HepG2 (cell line): ENCODE data around the gene GOSR1. TPM values are rescaled to one million over a fixed set of nuclear protein-coding genes. Genes with fewer than 3 reads are reported as not detected.
A peak's percentile ranks its signal among the peaks of the same experiment; 100 is the strongest.

ENCODE experiments used
- ATAC-seq: fragments of 200-7000 bp; cut with Tn5 transposase; 3 replicates; pipeline ENCODE4 v1.9.1; 2020; ENCODE audit warnings: mild to moderate bottlenecking, moderate library complexity
- BruUV-seq: library from RNA; stranded (reverse); fragments of 400-500 nt; replicated peaks from 2 replicates; lab custom pipeline; 2021; lab: Mats Ljungman, UMichigan
- CTCF ChIA-PET: fragments of 300-600 bp; formaldehyde crosslinking; extraction: SDS; loops from one replicate; lab custom pipeline; 2021; ENCODE audit warnings: low total read pairs, inconsistent platforms, low intra/inter-chr PET ratio; lab: Yijun Ruan, JAX
- POLR2A ChIA-PET: fragments of 350-600 bp; sonication (Branson Sonifier 250); formaldehyde crosslinking; loops from one replicate; lab custom pipeline; 2020; ENCODE audit warnings: antibody characterized with exemption, inconsistent platforms; lab: Yijun Ruan, JAX
- DNase-seq: peaks from one replicate; pipeline ENCODE4 v3.0.0-alpha.2; 2015; ENCODE audit warnings: low spot score
- FAIRE-seq: peaks from 3 replicates; lab custom pipeline; 2011; peaks lifted over from hg19 to GRCh38; lab: Jason Lieb, UNC
- H2AFZ ChIP-seq: one replicate; pipeline ENCODE4 v1.6.1; 2011; ENCODE audit warnings: low read length, inconsistent platforms
- H3K27ac ChIP-seq: fragments of 300-600 bp; 3 replicates; pipeline ENCODE4 v1.8.0; 2011; ENCODE audit warnings: mixed run types, mild to moderate bottlenecking, mixed read lengths, low read length, inconsistent platforms; ENCODE audit not compliant: insufficient read depth; ENCODE audit errors: extremely low read length
- H3K27me3 ChIP-seq, 2 experiments: fragments of 200-600 bp in 1 of 2; 2 replicates in 1 of 2; 3 replicates in 1 of 2; pipeline versions ENCODE4 v1.6.0 to v1.8.0; 2011; ENCODE audit warnings: low read length in 2 of 2, mild to moderate bottlenecking in 2 of 2, moderate library complexity in 2 of 2, inconsistent platforms in 1 of 2; ENCODE audit not compliant: insufficient read depth in 2 of 2, control insufficient read depth in 1 of 2
- H3K36me3 ChIP-seq, 2 experiments: fragments of 200-600 bp in 1 of 2; replicated peaks in 1 of 2; 2 replicates in 1 of 2; 3 replicates in 1 of 2; pipeline versions ENCODE4 v1.5.1 to v1.8.0; 2011; ENCODE audit warnings: low read length in 2 of 2, inconsistent platforms in 1 of 2; ENCODE audit not compliant: insufficient read depth in 2 of 2, control insufficient read depth in 1 of 2
- H3K4me1 ChIP-seq: 2 replicates; pipeline ENCODE4 v1.5.1; 2012; ENCODE audit warnings: low read length, inconsistent platforms; ENCODE audit not compliant: insufficient read depth
- H3K4me2 ChIP-seq: 2 replicates; pipeline ENCODE4 v1.6.0; 2011; ENCODE audit warnings: low read depth, low read length, inconsistent platforms
- H3K4me3 ChIP-seq, 3 experiments: fragments of 200-600 bp in 1 of 3; sonication (generic), shearing (Covaris generic) in 1 of 3; replicated peaks in 1 of 3; 2 replicates each; pipeline ENCODE4 v1.5.1; 2011 to 2016; ENCODE audit warnings: low read length in 3 of 3, inconsistent platforms in 2 of 3, low read depth in 2 of 3, mild to moderate bottlenecking in 2 of 3, control low read depth in 1 of 3, mixed read lengths in 1 of 3; ENCODE audit not compliant: insufficient read depth in 1 of 3
- H3K79me2 ChIP-seq: one replicate; pipeline ENCODE4 v1.6.1; 2011; ENCODE audit warnings: low read length, inconsistent platforms; ENCODE audit not compliant: insufficient read depth
- H3K9ac ChIP-seq: 2 replicates; pipeline ENCODE4 v1.6.0; 2011; ENCODE audit warnings: mild to moderate bottlenecking, low read depth, low read length, inconsistent platforms; ENCODE audit not compliant: insufficient read depth
- H3K9me3 ChIP-seq: 2 replicates; pipeline ENCODE4 v1.5.1; 2012; ENCODE audit warnings: mild to moderate bottlenecking, low read length
- H4K20me1 ChIP-seq: 2 replicates; pipeline ENCODE4 v1.6.0; 2011; ENCODE audit warnings: inconsistent platforms, mild to moderate bottlenecking, low read length, moderate library complexity; ENCODE audit not compliant: insufficient read depth
- AGO2 ChIP-seq: fragments of 200-400 bp; formaldehyde crosslinking; optimal IDR thresholded peaks from 2 replicates; pipeline ENCODE3; 2017; ENCODE audit warnings: mild to moderate bottlenecking, low read depth, low read length, moderate library complexity
- GABPB1 ChIP-seq: IDR thresholded peaks from 2 replicates; pipeline ENCODE4 v1.6.1; 2016; ENCODE audit warnings: mild to moderate bottlenecking, missing genetic modification reagents, moderate library complexity, missing compliant biosample characterization
- HNF1A ChIP-seq, 2 experiments: sonication (generic) in 1 of 2; formaldehyde crosslinking in 1 of 2; IDR thresholded peaks; 2 replicates each; pipeline versions ENCODE4 v1.4.0 to v1.6.1; 2016 to 2020; ENCODE audit warnings: borderline replicate concordance in 1 of 2, low read depth in 1 of 2, mild to moderate bottlenecking in 1 of 2, missing genetic modification reagents in 1 of 2
- LCORL ChIP-seq, 2 experiments: fragments of 450-650 bp in 1 of 2; sonication (generic) in 1 of 2; formaldehyde crosslinking in 1 of 2; IDR thresholded peaks; 2 replicates each; pipeline versions ENCODE4 v1.5.0 to v1.6.1; 2017 to 2020; ENCODE audit warnings: antibody characterized with exemption in 1 of 2, missing genetic modification reagents in 1 of 2
- NCOR1 ChIP-seq: fragments of 200-600 bp; sonication (generic); IDR thresholded peaks from 2 replicates; pipeline ENCODE4 v1.7.0; 2017; ENCODE audit warnings: antibody characterized with exemption, low read length, borderline replicate concordance
- PPARG ChIP-seq: conservative IDR thresholded peaks from 2 replicates; pipeline ENCODE4 v1.6.1; 2016; ENCODE audit warnings: missing biosample characterization, missing genetic modification reagents
- RFXANK ChIP-seq: IDR thresholded peaks from 2 replicates; pipeline ENCODE4 v1.6.1; 2016
- SNRNP70 ChIP-seq: fragments of 200-400 bp; formaldehyde crosslinking; IDR thresholded peaks from 2 replicates; pipeline ENCODE4 v1.6.1; 2017; ENCODE audit warnings: mild to moderate bottlenecking, low read depth, low read length, moderate library complexity
- SOX5 ChIP-seq: IDR thresholded peaks from 2 replicates; pipeline ENCODE4 v1.6.1; 2016; ENCODE audit warnings: borderline replicate concordance
- TAF15 ChIP-seq: fragments of 200-400 bp; formaldehyde crosslinking; IDR thresholded peaks from one replicate; pipeline ENCODE4 v1.6.1; 2018; ENCODE audit warnings: mild to moderate bottlenecking, low read depth, low read length; ENCODE audit not compliant: poor library complexity, severe bottlenecking
- U2AF1 ChIP-seq: fragments of 200-400 bp; formaldehyde crosslinking; optimal IDR thresholded peaks from 2 replicates; pipeline ENCODE3; 2017; ENCODE audit warnings: mild to moderate bottlenecking, low read depth, low read length
- ZBTB42 ChIP-seq: sonication (generic); formaldehyde crosslinking; IDR thresholded peaks from 2 replicates; pipeline ENCODE4 v1.5.0; 2020; ENCODE audit warnings: mild to moderate bottlenecking, missing genetic modification reagents
- ZFP62 ChIP-seq: sonication (generic); formaldehyde crosslinking; IDR thresholded peaks from 2 replicates; pipeline ENCODE4 v1.4.0; 2020; ENCODE audit warnings: missing genetic modification reagents
- ZNF121 ChIP-seq: sonication (generic); formaldehyde crosslinking; IDR thresholded peaks from 2 replicates; pipeline ENCODE4 v1.5.0; 2020; ENCODE audit warnings: mild to moderate bottlenecking, missing genetic modification reagents
- ZNF230 ChIP-seq: sonication (generic); formaldehyde crosslinking; IDR thresholded peaks from 2 replicates; pipeline ENCODE4 v1.4.0; 2020; ENCODE audit warnings: mild to moderate bottlenecking, missing genetic modification reagents
- ZNF574 ChIP-seq: sonication (generic); formaldehyde crosslinking; IDR thresholded peaks from 2 replicates; pipeline ENCODE4 v1.4.0; 2020; ENCODE audit warnings: missing genetic modification reagents
- ZNF598 ChIP-seq: sonication (generic); formaldehyde crosslinking; IDR thresholded peaks from 2 replicates; pipeline ENCODE4 v1.5.1; 2020; ENCODE audit warnings: mild to moderate bottlenecking, missing genetic modification reagents, borderline replicate concordance
- ZNF749 ChIP-seq: sonication (generic); formaldehyde crosslinking; IDR thresholded peaks from 2 replicates; pipeline ENCODE4 v1.8.0; 2022; ENCODE audit warnings: mild to moderate bottlenecking, missing genetic modification reagents, moderate library complexity, borderline replicate concordance
- ZNF850 ChIP-seq: sonication (generic); formaldehyde crosslinking; conservative IDR thresholded peaks from 2 replicates; pipeline ENCODE4 v1.9.0; 2021; ENCODE audit warnings: mild to moderate bottlenecking, missing genetic modification reagents
- WGBS: methylation state at CpG from one replicate; pipeline ENCODE4 v1.1.6; 2017; ENCODE audit warnings: low lambda C conversion rate; 5-methylcytosine and 5-hydroxymethylcytosine counted together
- in situ Hi-C: cut with HindIII; loops from 2 replicates; pipeline ENCODE4 v1.10.0; 2017; ENCODE audit warnings: low pct_unique_long_range_greater_than_20kb; ENCODE audit not compliant: extremely low pct_ligation_motif_present
- intact Hi-C: fragments of 100-400 bp; cut with micrococcal nuclease; formaldehyde crosslinking; loops from one replicate; pipeline ENCODE4 v1.10.0; 2022; ENCODE audit not compliant: unreplicated experiment
- polyA plus RNA-seq, 8 experiments: library from polyadenylated mRNA; depleted of rRNA in 3 of 8; stranded (reverse) in 7 of 8; unstranded in 1 of 8; fragments of >200 nt; fragmentation: Illumina TruSeq in 4 of 8; extraction: Trizol in 4 of 8; gene quantifications; 2 replicates each; pipeline versions ENCODE4 v1.2.1 to v1.2.3, GENCODE V29; 2011 to 2016; ENCODE audit warnings: low read depth in 4 of 8, missing spikeins in 1 of 8, mixed read lengths in 1 of 8; ENCODE audit not compliant: insufficient read depth in 1 of 8
- total RNA-seq, 5 experiments: library from RNA; depleted of rRNA; stranded (reverse); fragments of >200 nt; fragmentation: Illumina TruSeq; extraction: Trizol; gene quantifications; 2 replicates each; pipeline ENCODE4 v1.2.3, GENCODE V29; 2016; ENCODE audit warnings: low read depth in 1 of 5

GOSR1 gene
- total and polyA plus RNA-seq, 2 of the 13 experiments (the other 11 are each of a cell fraction or from before 2014, with no cell fraction given): 15.8 to 37.0 TPM

- no peaks in the 10 kb centered on the region for H3K9me3 ChIP-seq
- in situ Hi-C loops (no loop called here), intact Hi-C loops (loop anchor here (2.0 kb wide), 1 partner anchor 136 kb away; no protein-coding TSS in a partner anchor)
- H3K4me2 ChIP-seq: peak overlapping the region; percentile 96
- ChIA-PET CTCF (interaction anchor here (1.6 to 2.2 kb wide), 2 partner anchors 137 to 238 kb away, joined by 4 to 6 read pairs; no protein-coding TSS in a partner anchor), POLR2A (interaction anchor here (0.6 to 2.0 kb wide), 11 partner anchors 9 to 372 kb away, joined by 3 to 17 read pairs (median 4); no protein-coding TSS in a partner anchor)
- WGBS: under 1% methylated on average over 7 of the region's 7 CpGs
- no peaks in the 10 kb centered on the region for H4K20me1 ChIP-seq
- H3K36me3 ChIP-seq: peaks cover 0 to 17% of the 10 kb centered on the region in 2 experiments; a peak in 3 of 5 replicates
- peaks cover 26% of the 10 kb centered on the region for H3K79me2 ChIP-seq
- DNase-seq (peak; percentile 9), FAIRE-seq (no peak), ATAC-seq (peak; percentile 55)
- BruUV-seq: TSS peak; percentile 86
- TF ChIP-seq ZNF850 (CRISPR knock-in tag) (no peak), PPARG (CRISPR knock-in tag) (no peak), HNF1A (IDR thresholded peaks at IDR 0.05; ENCODE audit: low read depth) (no peak), HNF1A (CRISPR knock-in tag; IDR thresholded peaks at IDR 0.05; ENCODE audit: borderline replicate concordance) (no peak), ZNF121 (CRISPR knock-in tag) (no peak), LCORL (IDR thresholded peaks at IDR 0.05) (no peak), LCORL (CRISPR knock-in tag; IDR thresholded peaks at IDR 0.05) (no peak), ZNF749 (no peak), ZBTB42 (CRISPR knock-in tag) (no peak), AGO2 (no peak), TAF15 (no peak), GABPB1 (CRISPR knock-in tag) (no peak), ZNF598 (CRISPR knock-in tag) (no peak), ZNF230 (CRISPR knock-in tag) (no peak), RFXANK (CRISPR knock-in tag) (no peak), SOX5 (CRISPR knock-in tag) (no peak), ZFP62 (CRISPR knock-in tag) (no peak), SNRNP70 (no peak), NCOR1 (no peak), ZNF574 (CRISPR knock-in tag) (no peak), U2AF1 (no peak)
- peak overlapping the region; percentile 82 to 95 (median 85) for H3K4me3 ChIP-seq
- H3K27me3 ChIP-seq: no peaks in the 10 kb centered on the region; a peak in 1 of 5 replicates
- H3K4me1 ChIP-seq: peaks cover 33% of the 10 kb centered on the region
- H2AFZ ChIP-seq: peak overlapping the region; percentile 90
- peak overlapping the region; percentile 98 for H3K9ac ChIP-seq
- peak overlapping the region; percentile 87 for H3K27ac ChIP-seq
Measured at GRCh38 chr17:30476726-30477082, 504 bp upstream of the GOSR1 start.
